Keratinocyte (primary cell): ENCODE results near the gene SEMA7A. TPM values are rescaled to one million over a fixed set of nuclear protein-coding genes. Genes with fewer than 3 reads are reported as not detected.

Source experiments
- DNase-seq: peaks from one replicate; pipeline ENCODE4 v3.0.0-alpha.2; 2011; ENCODE audit warnings: low read depth, missing footprints, low spot score
- FAIRE-seq: peaks from 2 replicates; lab custom pipeline; 2011; peaks lifted over from hg19 to GRCh38; lab: Jason Lieb, UNC
- H2AFZ ChIP-seq: 2 replicates; pipeline ENCODE4 v1.6.0; 2012; ENCODE audit warnings: low read length, control low read depth, inconsistent platforms; ENCODE audit not compliant: control insufficient read depth
- H3K27ac ChIP-seq: 2 replicates; pipeline ENCODE4 v1.5.1; 2011; ENCODE audit warnings: low read length; ENCODE audit not compliant: control insufficient read depth, insufficient read depth
- H3K27me3 ChIP-seq: 3 replicates; pipeline ENCODE4 v1.6.0; 2011; ENCODE audit warnings: low read length; ENCODE audit not compliant: control insufficient read depth, insufficient read depth; ENCODE audit errors: extremely low read depth
- H3K36me3 ChIP-seq, 2 experiments: 2 replicates in 1 of 2; 3 replicates in 1 of 2; pipeline ENCODE4 v1.5.1; 2011; ENCODE audit warnings: low read length in 2 of 2, mild to moderate bottlenecking in 1 of 2; ENCODE audit not compliant: control insufficient read depth in 2 of 2, insufficient read depth in 2 of 2; ENCODE audit errors: extremely low read depth in 1 of 2
- H3K4me1 ChIP-seq: 3 replicates; pipeline ENCODE4 v1.5.1; 2011; ENCODE audit warnings: low read length; ENCODE audit not compliant: control insufficient read depth, insufficient read depth; ENCODE audit errors: extremely low read depth
- H3K4me2 ChIP-seq: 3 replicates; pipeline ENCODE4 v1.6.0; 2011; ENCODE audit warnings: low read depth, low read length; ENCODE audit not compliant: control insufficient read depth, insufficient read depth; ENCODE audit errors: extremely low read depth
- H3K4me3 ChIP-seq, 3 experiments: fragments of 200-600 bp in 1 of 3; sonication (generic) in 1 of 3; 2 replicates in 2 of 3; 3 replicates in 1 of 3; pipeline ENCODE4 v1.5.1; 2011 to 2016; ENCODE audit warnings: low read length in 3 of 3, mild to moderate bottlenecking in 3 of 3, control low read depth in 2 of 3, inconsistent platforms in 1 of 3, low read depth in 1 of 3, mixed read lengths in 1 of 3, mixed run types in 1 of 3, moderate library complexity in 1 of 3; ENCODE audit not compliant: control insufficient read depth in 2 of 3, insufficient read depth in 2 of 3; ENCODE audit errors: extremely low read depth in 1 of 3
- H3K79me2 ChIP-seq: 2 replicates; pipeline ENCODE4 v1.6.0; 2012; ENCODE audit warnings: low read length; ENCODE audit not compliant: control insufficient read depth, insufficient read depth
- H3K9ac ChIP-seq: 3 replicates; pipeline ENCODE4 v1.6.0; 2011; ENCODE audit warnings: low read length; ENCODE audit not compliant: control insufficient read depth, insufficient read depth; ENCODE audit errors: extremely low read depth
- H3K9me1 ChIP-seq: 3 replicates; pipeline ENCODE4 v1.6.0; 2011; ENCODE audit warnings: low read length; ENCODE audit not compliant: control insufficient read depth, insufficient read depth; ENCODE audit errors: extremely low read depth
- H3K9me3 ChIP-seq: 2 replicates; pipeline ENCODE4 v1.5.1; 2012; ENCODE audit warnings: low read depth, low read length; ENCODE audit not compliant: control insufficient read depth
- H4K20me1 ChIP-seq: 3 replicates; pipeline ENCODE4 v1.6.0; 2011; ENCODE audit warnings: low read length; ENCODE audit not compliant: control insufficient read depth, insufficient read depth; ENCODE audit errors: extremely low read depth
- EZH2 ChIP-seq: IDR thresholded peaks from one replicate; pipeline ENCODE4 v1.6.1; 2012; ENCODE audit warnings: inconsistent platforms, mild to moderate bottlenecking, low read length, moderate library complexity
- dilution Hi-C: fragments of 300-500 bp; cut with MboI; formaldehyde crosslinking; loops from one replicate; pipeline ENCODE4 v1.7.0; 2020; ENCODE audit warnings: low sequenced_read_pairs; ENCODE audit not compliant: extremely low pct_ligation_motif_present
- polyA plus RNA-seq, 5 experiments: library from polyadenylated mRNA; depleted of rRNA in 3 of 5; stranded (reverse) in 3 of 5; stranded (forward) in 1 of 5; unstranded in 1 of 5; fragments of >200 nt; gene quantifications; 1 replicate in 1 of 5; 2 replicates in 3 of 5; 3 replicates in 1 of 5; pipeline versions ENCODE4 v1.2.1 to v1.2.3, GENCODE V29; 2011 to 2012; ENCODE audit warnings: missing spikeins in 2 of 5, low read depth in 1 of 5, low replicate concordance in 1 of 5
- TF ChIP-seq, protein P1 (sequence below), 3 experiments: IDR thresholded peaks in 1 of 3; conservative IDR thresholded peaks in 1 of 3; optimal IDR thresholded peaks in 1 of 3; 2 replicates in 2 of 3; 3 replicates in 1 of 3; pipeline versions ENCODE3 to v1.5.1; 2011; ENCODE audit warnings: low read length in 3 of 3, mild to moderate bottlenecking in 3 of 3, moderate library complexity in 2 of 3, control low read depth in 1 of 3, inconsistent platforms in 1 of 3; ENCODE audit not compliant: insufficient read depth in 2 of 3; ENCODE audit errors: extremely low read depth in 1 of 3

SEMA7A gene
- polyA plus RNA-seq, 1 donor (not counting 4 experiments of a cell fraction or from before 2014, with no cell fraction given), result 8.0 TPM

DNA sequence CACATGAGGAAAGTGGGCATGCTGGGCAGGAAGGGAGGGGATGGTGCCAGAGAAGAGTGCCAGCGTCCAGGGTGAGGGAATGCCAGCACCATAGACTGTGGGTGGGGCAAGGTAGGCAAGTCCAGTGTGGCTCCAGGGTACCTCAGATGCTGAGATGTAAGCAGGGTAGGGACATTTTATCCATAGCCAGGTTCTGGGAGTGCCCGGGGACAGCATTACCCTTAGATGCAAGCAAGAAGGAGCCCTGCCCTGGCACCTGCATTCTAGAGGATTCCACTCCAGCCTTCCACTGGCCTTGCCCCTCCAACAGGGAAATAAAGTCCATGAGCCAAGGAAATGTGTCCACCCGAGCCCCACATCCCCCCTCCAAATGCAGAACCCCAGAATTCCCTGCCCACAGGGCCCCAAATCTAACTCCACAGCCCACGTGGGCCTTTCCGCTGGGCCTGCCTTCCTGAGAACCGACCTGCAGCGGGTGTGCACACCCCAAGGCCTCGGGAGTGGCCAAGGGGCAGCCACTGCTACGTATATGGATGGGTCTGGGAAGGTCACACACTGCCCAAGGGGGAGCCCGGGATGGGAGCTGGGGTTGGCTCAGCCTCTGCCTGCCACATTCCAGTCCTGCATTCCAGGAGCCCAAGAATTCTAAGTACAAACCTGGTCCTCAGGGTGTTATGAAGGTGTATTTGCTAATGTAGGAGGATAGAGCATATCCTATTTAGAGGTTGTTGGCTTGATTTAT, 46.0 kb downstream of the SEMA7A start:
- H3K4me3 ChIP-seq, result no peak overlapping the region
- FAIRE-seq (no peak), DNase-seq (no peak)
- H3K4me2 ChIP-seq, result no peak overlapping the region
- no peak overlapping the region for H3K9ac ChIP-seq
- no peaks in the 10 kb centered on the region for H3K36me3 ChIP-seq
- H3K4me1 ChIP-seq, result peaks cover 53% of the 10 kb centered on the region
- no peaks in the 10 kb centered on the region for H4K20me1 ChIP-seq
- no peaks in the 10 kb centered on the region for H3K79me2 ChIP-seq
- no peak overlapping the region for H2AFZ ChIP-seq
- no peaks in the 10 kb centered on the region for H3K9me3 ChIP-seq
- H3K9me1 ChIP-seq, result no peaks in the 10 kb centered on the region
- no peak for TF ChIP-seq EZH2
- TF ChIP-seq, protein P1, sequence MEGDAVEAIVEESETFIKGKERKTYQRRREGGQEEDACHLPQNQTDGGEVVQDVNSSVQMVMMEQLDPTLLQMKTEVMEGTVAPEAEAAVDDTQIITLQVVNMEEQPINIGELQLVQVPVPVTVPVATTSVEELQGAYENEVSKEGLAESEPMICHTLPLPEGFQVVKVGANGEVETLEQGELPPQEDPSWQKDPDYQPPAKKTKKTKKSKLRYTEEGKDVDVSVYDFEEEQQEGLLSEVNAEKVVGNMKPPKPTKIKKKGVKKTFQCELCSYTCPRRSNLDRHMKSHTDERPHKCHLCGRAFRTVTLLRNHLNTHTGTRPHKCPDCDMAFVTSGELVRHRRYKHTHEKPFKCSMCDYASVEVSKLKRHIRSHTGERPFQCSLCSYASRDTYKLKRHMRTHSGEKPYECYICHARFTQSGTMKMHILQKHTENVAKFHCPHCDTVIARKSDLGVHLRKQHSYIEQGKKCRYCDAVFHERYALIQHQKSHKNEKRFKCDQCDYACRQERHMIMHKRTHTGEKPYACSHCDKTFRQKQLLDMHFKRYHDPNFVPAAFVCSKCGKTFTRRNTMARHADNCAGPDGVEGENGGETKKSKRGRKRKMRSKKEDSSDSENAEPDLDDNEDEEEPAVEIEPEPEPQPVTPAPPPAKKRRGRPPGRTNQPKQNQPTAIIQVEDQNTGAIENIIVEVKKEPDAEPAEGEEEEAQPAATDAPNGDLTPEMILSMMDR (optimal IDR thresholded peaks at IDR 0.05 in 1 of 3, IDR thresholded peaks at IDR 0.05 in 1 of 3, conservative IDR thresholded peaks at IDR 0.05 in 1 of 3; ENCODE audit: extremely low read depth in 1 of 3, insufficient read depth in 2 of 3, low read length in 3 of 3), result no peak
- no peaks in the 10 kb centered on the region for H3K27me3 ChIP-seq
- dilution Hi-C loops, result no loop called here
- peak overlapping the region; percentile 2 for H3K27ac ChIP-seq

DNA sequence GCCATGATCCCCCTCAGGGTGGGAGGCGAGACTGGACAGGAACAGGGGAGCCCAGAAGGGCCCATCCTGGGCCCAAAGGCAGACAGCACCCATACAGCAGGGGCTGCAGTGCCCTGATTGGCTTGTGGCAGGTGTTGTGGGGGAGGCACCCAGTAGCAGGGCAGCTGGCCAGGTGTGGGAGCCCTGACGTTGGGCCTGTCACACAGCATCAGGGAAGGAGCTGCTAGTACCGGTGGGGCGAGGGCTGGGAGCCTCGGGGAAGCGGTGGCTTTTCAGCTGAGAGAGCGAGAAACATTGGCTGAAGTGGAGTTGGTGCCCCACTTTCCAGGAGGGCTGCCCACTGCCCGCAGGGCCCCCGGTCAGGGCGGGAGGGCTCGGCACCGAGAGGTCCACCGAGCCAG, 46.6 kb downstream of the SEMA7A start:
- Histone ChIP-seq H3K36me3 (no peaks in the 10 kb centered on the region), H3K27ac (peak overlapping the region; percentile 6), H3K79me2 (no peaks in the 10 kb centered on the region), H3K4me1 (peaks cover 60% of the 10 kb centered on the region), H2AFZ (no peak overlapping the region), H4K20me1 (no peaks in the 10 kb centered on the region), H3K9ac (no peak overlapping the region), H3K9me1 (no peaks in the 10 kb centered on the region), H3K4me3 (no peak overlapping the region), H3K4me2 (no peak overlapping the region), H3K9me3 (no peaks in the 10 kb centered on the region), H3K27me3 (no peaks in the 10 kb centered on the region)
- FAIRE-seq (no peak), DNase-seq (no peak)
- TF ChIP-seq, protein P1 (optimal IDR thresholded peaks at IDR 0.05 in 1 of 3, IDR thresholded peaks at IDR 0.05 in 1 of 3, conservative IDR thresholded peaks at IDR 0.05 in 1 of 3; ENCODE audit: extremely low read depth in 1 of 3, insufficient read depth in 2 of 3, low read length in 3 of 3), result no peak
- TF ChIP-seq EZH2, result no peak
- dilution Hi-C loops, result no loop called here
